Activated CD8-positive, alpha-beta memory T cell treated with anti-CD3 and anti-CD28 coated beads for 48 hours (primary cell): ENCODE data around the gene MRPS10.
"Not testable (repeated sequence)": the region's sequence is repeated elsewhere in the genome, so short reads cannot be mapped to it uniquely, and the experiment has no call there.

Experiments used
- DNase-seq, 3 experiments: peaks; one replicate each; pipeline ENCODE4 v3.0.0-alpha.2; 2020; ENCODE audit warnings: low read depth in 2 of 3, low spot score in 2 of 3

Gene MRPS10

GRCh38 chr6:42239333-42239732 is 21.7 kb upstream of the MRPS10 start:
- DNase-seq: no peak

- no peak for DNase-seq
Measured at GRCh38 chr6:42237857-42238256, 20.2 kb upstream of the MRPS10 start.

- DNase-seq: no peak
Measured at GRCh38 chr6:42236682-42237473, 19.2 kb upstream of the MRPS10 start.

- DNase-seq: no peak
Measured at GRCh38 chr6:42236030-42236429, 18.4 kb upstream of the MRPS10 start.

GRCh38 chr6:42232035-42232434 is 14.4 kb upstream of the MRPS10 start:
- DNase-seq: no peak

GRCh38 chr6:42230345-42231321 is 13.0 kb upstream of the MRPS10 start:
- no peak for DNase-seq

- DNase-seq: no peak
Measured at GRCh38 chr6:42229506-42230119, 12.0 kb upstream of the MRPS10 start.

GRCh38 chr6:42228305-42228704 is 10.6 kb upstream of the MRPS10 start:
- DNase-seq: no peak

- no peak for DNase-seq
Measured at GRCh38 chr6:42227173-42227850, 9.7 kb upstream of the MRPS10 start.

GRCh38 chr6:42226645-42227143 is 9.0 kb upstream of the MRPS10 start:
- DNase-seq: no peak

- DNase-seq: no peak
Measured at GRCh38 chr6:42226161-42226611, 8.5 kb upstream of the MRPS10 start.

- DNase-seq: no peak
Measured at GRCh38 chr6:42225419-42225818, 7.8 kb upstream of the MRPS10 start.

- no peak for DNase-seq
Measured at GRCh38 chr6:42225029-42225339, 7.3 kb upstream of the MRPS10 start.

GRCh38 chr6:42224222-42225028 is 6.8 kb upstream of the MRPS10 start:
- no peak for DNase-seq

GRCh38 chr6:42222448-42222847 is 4.8 kb upstream of the MRPS10 start:
- DNase-seq: no peak

- no peak for DNase-seq
Measured at GRCh38 chr6:42221546-42221945, 3.9 kb upstream of the MRPS10 start.

- no peak for DNase-seq
Measured at GRCh38 chr6:42220807-42221206, 3.1 kb upstream of the MRPS10 start.

GRCh38 chr6:42217157-42217518 is 523 bp downstream of the MRPS10 start:
- DNase-seq: no peak

GRCh38 chr6:42216495-42216894 is 1.2 kb downstream of the MRPS10 start:
- DNase-seq: not testable (repeated sequence)

GRCh38 chr6:42212442-42212841 is 5.2 kb downstream of the MRPS10 start:
- no peak for DNase-seq
